GM13976 (cell line): ENCODE data around the gene ELOVL2.

Experiments used
- DNase-seq: peaks from one replicate; pipeline ENCODE4 v3.0.0; 2012; ENCODE audit warnings: low spot score
- CTCF ChIP-seq: IDR thresholded peaks from 2 replicates; pipeline ENCODE4 v1.5.1; 2012; ENCODE audit warnings: borderline replicate concordance, mild to moderate bottlenecking; ENCODE audit not compliant: insufficient read depth; ENCODE audit errors: extremely low read depth, missing control alignments, control extremely low read depth
- in situ Hi-C: fragments of 300-500 bp; cut with MboI; formaldehyde crosslinking; loops from one replicate; pipeline ENCODE4 v1.12.0; 2022; ENCODE audit warnings: low sequenced_read_pairs, mixed read lengths, inconsistent platforms; ENCODE audit not compliant: unreplicated experiment

The ELOVL2 gene

GRCh38 chr6:11067348-11067747 lies 23.2 kb upstream of the ELOVL2 start:
- in situ Hi-C loops = loop anchor here (10.0 to 25.0 kb wide), 2 partner anchors 113 to 580 kb away; no protein-coding TSS in a partner anchor
- TF ChIP-seq CTCF = no peak
- DNase-seq = no peak

GRCh38 chr6:11066505-11067347 lies 22.6 kb upstream of the ELOVL2 start:
- no peak for TF ChIP-seq CTCF
- DNase-seq = no peak
- in situ Hi-C loops = loop anchor here (10.0 to 25.0 kb wide), 2 partner anchors 112 to 579 kb away; no protein-coding TSS in a partner anchor

GRCh38 chr6:11065436-11066202 lies 21.5 kb upstream of the ELOVL2 start:
- in situ Hi-C loops = loop anchor here (10.0 to 25.0 kb wide), 2 partner anchors 111 to 578 kb away; no protein-coding TSS in a partner anchor
- no peak for DNase-seq
- TF ChIP-seq CTCF = no peak

GRCh38 chr6:11064836-11065235 lies 20.7 kb upstream of the ELOVL2 start:
- in situ Hi-C loops = loop anchor here (10.0 to 25.0 kb wide), 2 partner anchors 110 to 578 kb away; no protein-coding TSS in a partner anchor
- no peak for TF ChIP-seq CTCF
- DNase-seq = no peak

GRCh38 chr6:11062715-11063114 lies 18.6 kb upstream of the ELOVL2 start:
- in situ Hi-C loops = loop anchor here (10.0 to 25.0 kb wide), 2 partner anchors 108 to 575 kb away; no protein-coding TSS in a partner anchor
- no peak for TF ChIP-seq CTCF
- DNase-seq = no peak

- in situ Hi-C loops = loop anchor here (10.0 to 25.0 kb wide), 2 partner anchors 107 to 575 kb away; no protein-coding TSS in a partner anchor
- DNase-seq = no peak
- TF ChIP-seq CTCF = no peak
These were observed 18.0 kb upstream of the ELOVL2 start for GRCh38 chr6:11062083-11062482.
